GM12864 (cell line): Measurements from ENCODE around the gene C1orf116.

ENCODE experiments used
- DNase-seq: peaks from one replicate; pipeline ENCODE4 v3.0.0-alpha.2; 2011; ENCODE audit warnings: low read depth
- H3K4me3 ChIP-seq: 2 replicates; pipeline ENCODE4 v1.5.1; 2011; ENCODE audit warnings: mild to moderate bottlenecking, low read depth, low read length, control low read depth
- TF ChIP-seq, protein P1 (sequence below): IDR thresholded peaks from 2 replicates; pipeline ENCODE4 v1.5.1; 2011; ENCODE audit warnings: low read depth, mild to moderate bottlenecking, moderate library complexity, low read length, control low read depth, inconsistent platforms; ENCODE audit errors: missing control alignments

The C1orf116 gene

DNA sequence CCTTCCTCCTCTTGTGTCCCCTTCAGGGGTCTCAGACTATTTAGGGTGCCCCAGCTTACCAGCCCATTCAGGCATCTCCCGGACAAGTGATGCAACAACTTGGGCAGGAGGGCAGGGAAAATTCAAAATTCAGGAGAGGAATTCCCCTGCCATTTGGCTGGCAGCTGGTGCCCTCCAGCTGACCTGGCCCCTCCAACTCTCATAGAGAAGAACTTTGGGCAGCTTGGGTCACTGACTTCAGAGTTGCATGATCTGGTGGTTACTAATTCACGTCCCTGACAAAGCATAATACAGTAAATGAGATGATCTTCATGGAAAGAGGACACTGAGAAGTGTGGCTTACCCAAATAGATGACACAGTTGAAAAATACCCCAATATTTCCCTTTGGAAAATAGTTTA is 62.1 kb downstream of the C1orf116 start, which contains the start of gene FCAMR:
Gene FCAMR (minus strand): TSS at position 15 of the 400 bp plus-strand sequence. CDS start 335 bp downstream, outside the sequence.
- TF ChIP-seq, protein P1, sequence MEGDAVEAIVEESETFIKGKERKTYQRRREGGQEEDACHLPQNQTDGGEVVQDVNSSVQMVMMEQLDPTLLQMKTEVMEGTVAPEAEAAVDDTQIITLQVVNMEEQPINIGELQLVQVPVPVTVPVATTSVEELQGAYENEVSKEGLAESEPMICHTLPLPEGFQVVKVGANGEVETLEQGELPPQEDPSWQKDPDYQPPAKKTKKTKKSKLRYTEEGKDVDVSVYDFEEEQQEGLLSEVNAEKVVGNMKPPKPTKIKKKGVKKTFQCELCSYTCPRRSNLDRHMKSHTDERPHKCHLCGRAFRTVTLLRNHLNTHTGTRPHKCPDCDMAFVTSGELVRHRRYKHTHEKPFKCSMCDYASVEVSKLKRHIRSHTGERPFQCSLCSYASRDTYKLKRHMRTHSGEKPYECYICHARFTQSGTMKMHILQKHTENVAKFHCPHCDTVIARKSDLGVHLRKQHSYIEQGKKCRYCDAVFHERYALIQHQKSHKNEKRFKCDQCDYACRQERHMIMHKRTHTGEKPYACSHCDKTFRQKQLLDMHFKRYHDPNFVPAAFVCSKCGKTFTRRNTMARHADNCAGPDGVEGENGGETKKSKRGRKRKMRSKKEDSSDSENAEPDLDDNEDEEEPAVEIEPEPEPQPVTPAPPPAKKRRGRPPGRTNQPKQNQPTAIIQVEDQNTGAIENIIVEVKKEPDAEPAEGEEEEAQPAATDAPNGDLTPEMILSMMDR: no peak
- no peak for DNase-seq
- no peak within 1 kb of the TSS for H3K4me3 ChIP-seq

DNA sequence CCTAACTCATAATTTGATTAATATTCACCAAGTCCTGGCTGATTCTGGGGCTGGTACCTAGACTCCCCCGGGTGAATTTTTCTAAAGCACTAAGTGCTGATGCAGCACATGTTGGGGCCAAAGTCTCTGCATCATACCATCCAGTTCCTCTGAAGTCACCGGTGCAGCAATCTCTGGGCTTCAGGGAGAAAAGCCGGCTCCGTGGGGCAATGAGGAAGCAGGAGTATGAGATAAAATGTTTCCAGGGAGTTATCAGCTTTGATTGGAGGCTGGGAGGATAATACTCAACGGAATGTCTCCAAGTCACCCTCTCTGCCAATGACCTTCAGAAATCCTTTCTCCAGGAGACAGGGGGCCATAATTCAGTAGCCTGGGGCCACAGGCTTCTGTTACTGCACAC is 63.5 kb downstream of the C1orf116 start:
- TF ChIP-seq, protein P1: no peak
- DNase-seq: no peak
- H3K4me3 ChIP-seq: no peak overlapping the region
